CD4-positive, CD25-positive, alpha-beta regulatory T cell (primary cell): ENCODE data around the gene P4HA2. TPM values are rescaled to one million over a fixed set of nuclear protein-coding genes. Genes with fewer than 3 reads are reported as not detected.

Source experiments
- ATAC-seq, 2 donors: fragments of 150-1000 bp; cut with Tn5 transposase; one replicate each; pipeline ENCODE4 v1.10.0; 2021; ENCODE audit warnings: low read depth in 2 of 2, moderate number of reproducible peaks in 2 of 2, moderate library complexity in 1 of 2
- DNase-seq, 3 donors: peaks; one replicate each; pipeline versions ENCODE4 v3.0.0 to v3.0.0-alpha.2; 2012 to 2022; ENCODE audit warnings: mixed read lengths in 1 of 3
- H3K27ac ChIP-seq: one replicate; pipeline ENCODE4 v1.7.0; 2013; ENCODE audit warnings: mild to moderate bottlenecking, low read length; ENCODE audit not compliant: insufficient read depth, poor library complexity, severe bottlenecking
- H3K27me3 ChIP-seq: one replicate; pipeline ENCODE4 v1.7.0; 2013; ENCODE audit warnings: low read length; ENCODE audit not compliant: control insufficient read depth, insufficient read depth
- H3K36me3 ChIP-seq: one replicate; pipeline ENCODE4 v1.7.0; 2013; ENCODE audit warnings: mild to moderate bottlenecking, low read length, moderate library complexity; ENCODE audit not compliant: control insufficient read depth, insufficient read depth
- H3K4me1 ChIP-seq: 2 replicates; pipeline ENCODE4 v1.7.0; 2013; ENCODE audit warnings: mild to moderate bottlenecking, low read length; ENCODE audit not compliant: insufficient read depth, control insufficient read depth, poor library complexity, severe bottlenecking
- H3K4me3 ChIP-seq: one replicate; pipeline ENCODE4 v1.7.0; 2013; ENCODE audit warnings: low read depth, mild to moderate bottlenecking, low read length, moderate library complexity
- H3K9me3 ChIP-seq, 2 experiments: 1 replicate in 1 of 2; 2 replicates in 1 of 2; pipeline ENCODE4 v1.7.0; 2013; ENCODE audit warnings: low read length in 2 of 2, mild to moderate bottlenecking in 1 of 2, moderate library complexity in 1 of 2; ENCODE audit not compliant: control insufficient read depth in 2 of 2
- H3K27ac Mint-ChIP-seq, 3 donors: one replicate each; pipeline ENCODE4 v1.8.0; 2020 to 2022; ENCODE audit warnings: mild to moderate bottlenecking in 3 of 3, mixed read lengths in 3 of 3, moderate library complexity in 2 of 3
- H3K27me3 Mint-ChIP-seq: one replicate; pipeline ENCODE4 v1.8.0; 2022; ENCODE audit warnings: mild to moderate bottlenecking, mixed read lengths
- H3K36me3 Mint-ChIP-seq: one replicate; pipeline ENCODE4 v1.8.0; 2020; ENCODE audit warnings: mixed read lengths
- H3K4me1 Mint-ChIP-seq, 4 donors: one replicate each; pipeline ENCODE4 v1.8.0; 2020 to 2022; ENCODE audit warnings: mixed read lengths in 4 of 4, mild to moderate bottlenecking in 1 of 4
- H3K4me3 Mint-ChIP-seq, 4 donors: one replicate each; pipeline ENCODE4 v1.8.0; 2020 to 2022; ENCODE audit warnings: mild to moderate bottlenecking in 4 of 4, mixed read lengths in 4 of 4, moderate library complexity in 3 of 4
- H3K9me3 Mint-ChIP-seq, 7 donors: one replicate each; pipeline ENCODE4 v1.8.0; 2020 to 2022; ENCODE audit warnings: mixed read lengths in 7 of 7, mild to moderate bottlenecking in 3 of 7, moderate library complexity in 2 of 7
- polyA plus RNA-seq, 4 donors: library from polyadenylated mRNA; unstranded; fragments of 300-500 nt; fragmentation: Illumina TruSeq; gene quantifications; one replicate each; pipeline ENCODE4 v1.2.3, GENCODE V29; 2021
- total RNA-seq: library from RNA; stranded (reverse); gene quantifications from one replicate; pipeline ENCODE4 v1.2.3, GENCODE V29; 2022

Gene P4HA2
- total and polyA plus RNA-seq, 5 donors from 2014 or later, result not detected

GRCh38 chr5:132207778-132208177 lies 19.9 kb downstream of the P4HA2 start:
- no peaks in the 10 kb centered on the region for H3K36me3 Mint-ChIP-seq
- Histone ChIP-seq H3K27me3 (no peaks in the 10 kb centered on the region), H3K4me3 (no peak overlapping the region), H3K36me3 (no peaks in the 10 kb centered on the region), H3K9me3 (no peaks in the 10 kb centered on the region), H3K4me1 (no peaks in the 10 kb centered on the region), H3K27ac (no peak overlapping the region)
- peaks cover 14% of the 10 kb centered on the region for H3K27me3 Mint-ChIP-seq
- no peak for ATAC-seq
- no peak overlapping the region for H3K27ac Mint-ChIP-seq
- H3K4me3 Mint-ChIP-seq, result peak overlapping the region in 1 of 4 donors; percentile 77
- H3K4me1 Mint-ChIP-seq, result no peaks in the 10 kb centered on the region
- no peaks in the 10 kb centered on the region for H3K9me3 Mint-ChIP-seq
- no peak for DNase-seq

GRCh38 chr5:132206782-132207181 lies 20.9 kb downstream of the P4HA2 start:
- Histone ChIP-seq H3K27me3 (no peaks in the 10 kb centered on the region), H3K36me3 (no peaks in the 10 kb centered on the region), H3K9me3 (no peaks in the 10 kb centered on the region), H3K4me3 (no peak overlapping the region), H3K4me1 (no peaks in the 10 kb centered on the region), H3K27ac (no peak overlapping the region)
- ATAC-seq (no peak), DNase-seq (no peak)
- H3K9me3 Mint-ChIP-seq, result no peaks in the 10 kb centered on the region
- H3K36me3 Mint-ChIP-seq, result no peaks in the 10 kb centered on the region
- H3K4me1 Mint-ChIP-seq, result no peaks in the 10 kb centered on the region
- H3K27me3 Mint-ChIP-seq, result peaks cover 14% of the 10 kb centered on the region
- peak overlapping the region in 1 of 3 donors; percentile 11 for H3K27ac Mint-ChIP-seq
- no peak overlapping the region for H3K4me3 Mint-ChIP-seq

- ATAC-seq (no peak), DNase-seq (no peak)
- H3K9me3 ChIP-seq, result no peaks in the 10 kb centered on the region
- Mint-ChIP-seq H3K36me3 (no peaks in the 10 kb centered on the region), H3K27me3 (peaks cover 14% of the 10 kb centered on the region), H3K4me1 (no peaks in the 10 kb centered on the region), H3K9me3 (no peaks in the 10 kb centered on the region), H3K4me3 (no peak overlapping the region), H3K27ac (no peak overlapping the region)
- H3K27me3 ChIP-seq, result no peaks in the 10 kb centered on the region
- no peak overlapping the region for H3K4me3 ChIP-seq
- H3K36me3 ChIP-seq, result no peaks in the 10 kb centered on the region
- H3K4me1 ChIP-seq, result no peaks in the 10 kb centered on the region
- H3K27ac ChIP-seq, result no peak overlapping the region
Measured at GRCh38 chr5:132205385-132206125, 22.1 kb downstream of the P4HA2 start.

- H3K4me1 ChIP-seq, result no peaks in the 10 kb centered on the region
- no peaks in the 10 kb centered on the region for H3K36me3 ChIP-seq
- Mint-ChIP-seq H3K4me3 (no peak overlapping the region), H3K27ac (no peak overlapping the region), H3K36me3 (no peaks in the 10 kb centered on the region), H3K27me3 (peaks cover 14% of the 10 kb centered on the region), H3K9me3 (no peaks in the 10 kb centered on the region), H3K4me1 (no peaks in the 10 kb centered on the region)
- H3K27me3 ChIP-seq, result peaks cover under 1% of the 10 kb centered on the region
- H3K4me3 ChIP-seq, result no peak overlapping the region
- H3K9me3 ChIP-seq, result no peaks in the 10 kb centered on the region
- no peak for ATAC-seq
- no peak for DNase-seq
- H3K27ac ChIP-seq, result no peak overlapping the region
Measured at GRCh38 chr5:132204371-132205135, 23.1 kb downstream of the P4HA2 start.

GRCh38 chr5:132203916-132204315 lies 23.7 kb downstream of the P4HA2 start:
- no peaks in the 10 kb centered on the region for H3K9me3 Mint-ChIP-seq
- ATAC-seq, result no peak
- H3K27ac ChIP-seq, result no peak overlapping the region
- H3K4me1 ChIP-seq, result no peaks in the 10 kb centered on the region
- H3K27me3 Mint-ChIP-seq, result peaks cover 14% of the 10 kb centered on the region
- H3K4me1 Mint-ChIP-seq, result no peaks in the 10 kb centered on the region
- H3K27ac Mint-ChIP-seq, result no peak overlapping the region
- H3K4me3 Mint-ChIP-seq, result no peak overlapping the region
- H3K27me3 ChIP-seq, result peaks cover 2% of the 10 kb centered on the region
- H3K4me3 ChIP-seq, result no peak overlapping the region
- no peaks in the 10 kb centered on the region for H3K36me3 ChIP-seq
- H3K36me3 Mint-ChIP-seq, result no peaks in the 10 kb centered on the region
- no peak for DNase-seq
- H3K9me3 ChIP-seq, result no peaks in the 10 kb centered on the region

GRCh38 chr5:132203464-132203818 lies 24.2 kb downstream of the P4HA2 start:
- Histone ChIP-seq H3K27ac (no peak overlapping the region), H3K36me3 (no peaks in the 10 kb centered on the region), H3K9me3 (no peaks in the 10 kb centered on the region), H3K4me3 (no peak overlapping the region), H3K27me3 (peaks cover 2% of the 10 kb centered on the region), H3K4me1 (no peaks in the 10 kb centered on the region)
- no peaks in the 10 kb centered on the region for H3K36me3 Mint-ChIP-seq
- no peaks in the 10 kb centered on the region for H3K9me3 Mint-ChIP-seq
- H3K27me3 Mint-ChIP-seq, result peaks cover 14% of the 10 kb centered on the region
- H3K27ac Mint-ChIP-seq, result no peak overlapping the region
- DNase-seq (no peak), ATAC-seq (no peak)
- no peaks in the 10 kb centered on the region for H3K4me1 Mint-ChIP-seq
- H3K4me3 Mint-ChIP-seq, result no peak overlapping the region

- H3K36me3 Mint-ChIP-seq, result no peaks in the 10 kb centered on the region
- H3K27ac ChIP-seq, result no peak overlapping the region
- no peak overlapping the region for H3K27ac Mint-ChIP-seq
- no peaks in the 10 kb centered on the region for H3K9me3 Mint-ChIP-seq
- DNase-seq, result no peak
- no peaks in the 10 kb centered on the region for H3K4me1 ChIP-seq
- no peak for ATAC-seq
- H3K4me1 Mint-ChIP-seq, result no peaks in the 10 kb centered on the region
- no peaks in the 10 kb centered on the region for H3K36me3 ChIP-seq
- no peak overlapping the region for H3K4me3 ChIP-seq
- no peak overlapping the region for H3K4me3 Mint-ChIP-seq
- peaks cover 2% of the 10 kb centered on the region for H3K27me3 ChIP-seq
- H3K9me3 ChIP-seq, result no peaks in the 10 kb centered on the region
- peaks cover 14% of the 10 kb centered on the region for H3K27me3 Mint-ChIP-seq
Measured at GRCh38 chr5:132202711-132203463, 24.8 kb downstream of the P4HA2 start.
